GM19239 (cell line): Measurements from ENCODE around the gene SOX11.
"Not testable (repeated sequence)": the region's sequence is repeated elsewhere in the genome, so short reads cannot be mapped to it uniquely, and the experiment has no call there.

Experiments used
- DNase-seq: peaks from one replicate; pipeline ENCODE4 v3.0.0; 2011; ENCODE audit warnings: low spot score; ENCODE audit not compliant: insufficient read length
- FAIRE-seq: peaks from 2 replicates; lab custom pipeline; 2011; peaks lifted over from hg19 to GRCh38; lab: Jason Lieb, UNC

SOX11 gene

DNA sequence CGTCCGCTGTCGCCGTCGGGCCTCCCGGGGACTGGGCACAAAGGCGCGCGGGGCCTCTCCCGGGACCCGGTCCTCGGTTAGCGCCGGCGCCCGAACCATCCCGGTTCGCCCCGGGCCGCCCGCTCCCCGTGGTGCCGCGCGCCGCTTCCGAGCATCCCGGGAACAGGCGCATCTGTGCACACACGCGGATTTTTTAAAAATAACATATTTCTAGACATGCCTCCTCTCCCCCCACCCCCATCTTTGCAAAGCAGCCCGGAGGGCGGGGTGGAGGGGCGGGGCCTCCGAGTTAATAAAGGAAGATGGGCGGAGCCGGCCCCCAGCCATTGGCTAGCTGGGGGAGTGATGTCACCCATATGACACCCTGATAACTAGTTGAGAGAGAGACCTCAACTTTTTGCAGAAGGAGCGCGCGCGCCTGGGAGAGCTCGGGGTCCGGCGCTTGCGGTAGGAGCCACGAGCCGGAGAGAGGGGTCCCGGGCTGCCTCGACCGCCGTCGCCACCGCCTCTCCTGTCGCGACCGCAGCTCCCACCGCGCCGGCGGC lies at the start of gene SOX11:
Gene SOX11 (plus strand): TSS at position 400 of the 545 bp plus-strand sequence. CDS start 338 bp downstream, outside the sequence.
- DNase-seq: no peak
- no peak for FAIRE-seq

DNA sequence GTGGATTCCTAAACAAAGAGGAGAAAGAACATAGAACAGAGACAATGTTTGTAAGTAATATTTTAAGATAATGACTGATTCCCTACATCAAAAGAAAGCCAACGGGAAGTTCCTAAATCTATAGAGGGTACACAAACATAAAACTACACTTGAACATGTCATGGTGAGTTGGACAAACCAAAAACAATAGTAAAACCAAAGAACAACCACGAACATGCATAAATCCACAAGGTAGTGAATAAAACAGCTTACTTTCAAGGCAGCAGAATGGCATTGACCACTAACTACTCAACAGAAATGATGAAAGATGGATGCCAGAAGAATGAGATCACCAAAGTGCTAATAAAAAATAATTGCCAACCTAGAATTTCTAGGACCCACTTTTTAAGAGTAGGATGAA lies 39.5 kb upstream of the SOX11 start:
- FAIRE-seq, DNase-seq: not testable (repeated sequence)

DNA sequence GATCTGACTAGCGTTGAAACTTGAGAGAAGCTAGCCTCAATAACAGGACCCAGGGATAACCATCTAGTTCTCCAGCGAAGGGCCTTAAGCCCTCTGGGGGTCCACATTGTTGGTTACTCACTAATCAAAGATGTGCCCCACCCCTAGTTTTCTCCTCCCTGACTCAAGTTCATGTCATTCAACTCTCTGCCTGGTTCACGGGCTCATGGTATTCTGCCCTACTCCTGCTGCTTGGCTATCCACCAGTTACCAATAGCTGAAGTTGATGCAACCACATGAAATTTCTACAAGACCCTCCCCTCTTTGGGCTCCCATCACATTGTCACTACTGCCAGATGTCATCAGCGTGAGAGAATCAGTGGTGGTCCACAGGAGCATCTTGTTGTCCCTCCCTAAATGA lies 38.4 kb upstream of the SOX11 start:
- not testable (repeated sequence) for FAIRE-seq

DNA sequence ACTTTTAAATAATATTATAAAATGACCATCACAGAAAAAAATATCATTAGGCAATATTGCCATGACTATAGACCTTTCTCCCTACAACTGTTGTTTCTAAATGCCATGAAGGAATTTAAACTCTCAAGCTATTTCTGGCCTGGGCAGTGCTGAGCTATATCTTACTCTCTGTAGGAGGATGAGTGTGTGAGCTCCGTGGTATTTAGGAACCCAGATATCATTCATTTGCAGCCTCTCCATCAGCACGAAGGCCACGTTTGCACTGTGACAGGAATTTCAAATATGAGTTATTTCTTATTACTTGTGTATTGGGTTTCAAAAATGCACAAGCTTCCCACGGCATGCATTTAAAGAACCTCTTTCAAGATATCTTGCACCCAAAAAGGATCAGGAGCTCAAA lies 35.0 kb upstream of the SOX11 start:
- DNase-seq: no peak
- no peak for FAIRE-seq

More for the DNA sequence above, 38.4 kb upstream of the SOX11 start:
- DNase-seq: not testable (repeated sequence)

DNA sequence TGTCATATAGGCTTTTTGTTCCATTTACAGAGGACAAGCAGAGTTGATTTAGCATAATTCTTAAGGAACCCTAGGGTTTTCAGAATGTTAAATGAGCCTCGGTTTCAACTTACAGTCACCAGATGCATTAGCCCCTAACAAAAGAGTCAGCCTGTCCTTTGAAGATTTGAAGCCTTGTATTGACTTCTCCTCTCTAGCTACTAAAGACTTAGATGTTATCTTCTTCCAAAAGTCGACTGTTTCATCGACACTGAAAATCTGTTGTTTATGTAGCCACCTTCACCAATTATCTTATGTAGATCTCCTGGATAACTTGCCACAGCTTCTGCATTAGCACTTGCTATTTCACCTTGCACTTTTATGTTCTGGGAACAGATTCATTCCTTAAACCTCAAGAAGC lies 31.6 kb upstream of the SOX11 start:
- DNase-seq (no peak), FAIRE-seq (no peak)

DNA sequence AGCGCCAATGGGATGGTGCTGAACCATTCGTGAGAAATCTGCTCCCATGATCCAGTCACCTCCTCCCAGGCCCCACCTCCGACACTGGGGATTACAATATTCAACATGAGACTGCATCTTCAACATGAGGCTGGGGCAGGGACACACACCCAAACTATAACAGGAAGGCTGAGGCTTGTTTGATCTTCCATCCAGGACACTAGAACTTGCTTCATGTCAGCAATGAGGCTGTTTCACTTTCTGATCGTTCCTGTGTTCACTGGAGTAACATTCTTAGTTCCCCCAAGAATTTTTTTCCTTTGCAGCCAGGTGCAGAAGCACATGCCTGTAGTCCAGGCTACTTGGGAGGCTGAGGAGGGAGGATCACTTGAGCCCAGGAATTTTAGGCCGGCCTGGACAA lies 30.8 kb upstream of the SOX11 start:
- FAIRE-seq (no peak), DNase-seq (no peak)

DNA sequence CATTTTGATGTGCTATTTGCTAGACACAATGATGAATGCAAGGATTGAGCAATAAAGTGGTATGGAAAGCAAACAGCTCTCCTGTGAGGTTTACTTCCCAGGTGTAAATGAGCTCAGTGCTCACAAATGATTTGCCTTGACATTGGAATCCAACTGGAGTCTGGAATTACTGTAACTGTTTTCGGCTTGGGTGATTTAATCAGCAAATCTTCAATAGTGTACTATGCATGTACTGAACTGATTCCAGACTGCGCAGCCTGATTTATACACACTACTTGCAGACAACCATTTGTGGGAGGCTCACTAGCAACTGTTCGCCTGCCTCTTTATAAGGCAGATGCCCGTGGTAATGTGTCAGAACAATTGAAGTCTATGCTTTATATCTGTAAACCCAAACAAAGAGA lies 27.9 kb upstream of the SOX11 start:
- no peak for FAIRE-seq
- DNase-seq: no peak

DNA sequence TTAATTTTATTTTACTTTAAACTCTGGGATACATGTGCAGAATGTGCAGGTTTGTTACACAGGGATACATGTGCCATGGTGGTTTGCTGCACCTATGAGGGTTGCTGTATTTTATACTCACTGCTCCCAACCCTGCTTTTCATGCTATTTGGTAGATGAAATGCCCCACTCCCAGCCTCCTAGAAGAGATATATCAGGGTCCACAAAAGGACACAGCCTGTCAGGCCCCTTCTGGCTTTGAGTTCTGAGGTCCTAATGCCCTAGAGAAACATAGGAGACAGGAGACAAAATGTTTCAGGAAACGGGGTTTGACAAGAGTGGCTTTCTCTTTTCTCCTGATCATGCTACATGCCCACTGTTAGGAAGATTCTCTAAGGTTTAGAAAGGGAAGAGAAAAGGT lies 27.1 kb upstream of the SOX11 start:
- FAIRE-seq: no peak
- DNase-seq: no peak

DNA sequence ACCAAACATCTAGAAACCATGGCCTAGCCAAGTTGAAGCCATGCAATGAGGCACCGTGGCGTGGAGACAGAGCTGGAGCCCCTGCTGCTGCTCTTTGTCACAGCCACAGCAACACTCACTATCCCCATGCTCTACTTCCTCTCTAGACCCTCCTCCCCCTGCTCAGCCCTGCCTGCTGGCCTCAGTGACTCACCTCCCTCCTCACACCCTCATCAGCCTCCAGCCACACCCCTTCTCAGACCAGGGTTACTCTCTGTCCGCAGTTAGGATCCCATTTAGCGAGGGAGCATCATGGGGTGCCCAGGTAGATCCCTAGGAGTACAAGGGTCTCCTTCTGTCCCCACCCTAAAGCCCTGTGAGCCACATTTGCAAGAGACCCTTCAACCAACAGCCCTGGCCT lies 25.4 kb upstream of the SOX11 start:
- FAIRE-seq (no peak), DNase-seq (no peak)

DNA sequence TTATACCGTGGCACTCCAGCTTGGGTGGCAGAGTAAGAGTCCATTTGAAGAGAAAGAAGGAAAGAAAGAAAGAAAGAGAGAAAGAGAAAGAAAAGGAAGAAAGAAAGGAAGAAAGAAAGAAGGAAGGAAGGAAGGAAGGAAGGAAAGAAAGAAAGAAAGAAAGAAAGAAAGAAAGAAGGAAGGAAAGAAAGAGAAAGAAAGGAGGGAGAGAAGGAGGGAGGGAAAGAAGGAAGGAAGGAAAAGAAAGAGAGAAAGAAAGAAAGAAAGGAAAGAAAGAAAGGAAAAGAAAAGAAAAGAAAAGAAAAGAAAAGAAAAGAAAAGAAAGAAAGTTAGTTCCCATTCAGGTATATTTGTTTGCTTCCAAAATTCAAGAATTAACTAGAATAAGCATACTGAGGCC lies 24.5 kb upstream of the SOX11 start:
- not testable (repeated sequence) for DNase-seq, FAIRE-seq

DNA sequence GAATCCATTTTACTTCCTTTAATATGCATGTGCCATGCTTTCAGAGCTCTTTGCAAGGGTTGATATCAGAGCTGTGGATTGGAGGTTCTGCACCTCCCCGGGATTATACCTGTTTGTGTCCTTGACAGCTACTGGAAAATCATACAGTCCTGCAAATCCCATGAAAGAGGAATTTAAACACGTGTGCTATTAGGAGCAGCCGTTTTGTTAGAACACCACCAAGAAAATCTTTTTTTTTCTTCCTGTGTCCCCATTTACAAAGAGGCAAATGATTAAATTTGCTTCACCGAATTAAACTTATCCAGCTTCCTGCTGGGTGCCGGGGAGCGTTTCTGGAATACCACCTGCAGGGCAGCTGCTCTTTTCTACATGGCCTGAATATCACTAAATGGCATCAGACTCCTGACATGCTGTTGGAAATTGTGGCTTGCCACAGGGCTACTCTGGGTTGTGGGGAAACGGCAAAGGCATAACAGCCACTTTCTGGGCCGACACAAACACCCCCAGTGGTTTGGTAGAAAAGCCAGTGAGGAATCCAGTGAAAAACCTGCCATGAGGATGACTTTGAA lies 23.4 kb upstream of the SOX11 start:
- DNase-seq: no peak

DNA sequence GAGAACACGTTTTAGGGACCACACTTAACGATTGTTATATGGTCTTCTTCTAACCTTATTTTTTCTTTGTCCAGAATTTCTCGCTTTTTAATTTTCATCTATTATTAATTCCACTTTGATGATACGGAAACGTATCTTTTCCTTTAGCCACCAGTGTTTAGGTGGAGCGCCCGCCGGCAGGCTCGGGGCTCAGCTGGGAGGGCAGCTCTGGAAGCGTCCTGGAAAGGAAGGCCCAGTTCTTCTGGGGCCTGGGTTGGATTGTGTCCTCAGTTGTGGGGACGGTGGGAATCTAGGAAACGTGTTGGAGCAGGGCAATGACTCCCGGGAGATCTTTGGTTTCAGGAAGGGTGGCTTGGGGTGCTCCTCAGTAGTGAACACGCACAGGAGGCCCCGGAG lies 19.4 kb upstream of the SOX11 start:
- no peak for FAIRE-seq
- no peak for DNase-seq

More for the DNA sequence above, 23.4 kb upstream of the SOX11 start:
- no peak for FAIRE-seq

DNA sequence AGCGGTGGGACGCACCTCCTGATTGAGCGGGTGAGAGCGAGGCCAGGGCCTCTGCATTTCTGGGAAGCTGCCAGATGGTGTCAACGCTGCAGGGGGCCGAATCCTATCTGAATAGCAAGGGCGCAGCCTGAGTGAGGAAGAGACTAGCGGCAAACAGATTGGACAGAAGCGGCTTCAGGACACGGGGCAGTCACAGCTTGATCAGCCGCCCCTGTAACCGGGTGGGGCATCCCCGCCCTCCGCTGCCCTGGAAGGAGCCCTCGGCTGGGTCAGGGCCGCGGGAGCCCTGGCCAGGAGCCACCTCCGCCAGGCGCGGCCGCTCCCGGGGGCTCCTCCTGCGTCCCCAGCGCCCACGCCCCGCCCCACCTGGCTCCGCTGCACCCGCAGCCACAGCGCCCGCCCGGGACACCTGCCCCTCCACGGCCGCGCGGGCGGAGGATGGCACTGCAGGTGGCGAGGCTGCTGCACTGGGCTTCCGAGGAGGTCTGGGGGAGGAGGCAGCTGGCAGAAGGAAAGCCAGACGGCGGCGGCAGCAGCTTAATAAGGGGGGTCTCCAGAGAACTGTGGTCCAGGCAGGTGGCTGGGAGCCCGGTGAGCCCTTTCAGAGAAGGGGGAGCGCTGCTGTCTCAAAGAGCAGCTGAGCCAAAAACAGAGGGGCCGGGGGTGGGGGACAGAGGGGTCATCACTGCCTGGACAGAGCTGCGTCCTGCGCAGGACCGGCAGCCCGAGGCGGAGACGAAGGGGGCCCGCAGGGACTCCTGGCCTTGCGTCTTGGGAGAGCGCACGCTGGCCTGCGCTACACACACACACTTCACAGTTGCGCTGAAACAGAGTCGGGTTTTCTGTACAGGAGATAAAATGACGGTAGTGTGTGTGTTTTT lies 18.8 kb upstream of the SOX11 start:
- FAIRE-seq (no peak), DNase-seq (no peak)

DNA sequence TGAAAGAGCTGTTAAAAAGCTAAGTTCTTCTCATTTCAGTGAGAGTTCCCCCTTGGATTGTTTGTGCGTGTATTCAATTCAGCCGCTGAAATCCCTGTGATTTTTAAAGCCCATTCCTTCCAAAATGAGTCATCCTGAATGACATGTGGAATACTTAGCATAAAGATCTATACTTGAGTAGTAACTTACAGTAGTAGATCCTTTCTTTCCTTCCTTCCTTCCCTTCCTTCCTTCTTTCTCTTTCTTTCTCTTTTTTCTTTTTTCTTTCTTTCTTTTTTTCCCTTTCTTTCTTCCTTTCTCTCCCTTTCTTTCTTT lies 18.2 kb upstream of the SOX11 start:
- DNase-seq (no peak), FAIRE-seq (no peak)

DNA sequence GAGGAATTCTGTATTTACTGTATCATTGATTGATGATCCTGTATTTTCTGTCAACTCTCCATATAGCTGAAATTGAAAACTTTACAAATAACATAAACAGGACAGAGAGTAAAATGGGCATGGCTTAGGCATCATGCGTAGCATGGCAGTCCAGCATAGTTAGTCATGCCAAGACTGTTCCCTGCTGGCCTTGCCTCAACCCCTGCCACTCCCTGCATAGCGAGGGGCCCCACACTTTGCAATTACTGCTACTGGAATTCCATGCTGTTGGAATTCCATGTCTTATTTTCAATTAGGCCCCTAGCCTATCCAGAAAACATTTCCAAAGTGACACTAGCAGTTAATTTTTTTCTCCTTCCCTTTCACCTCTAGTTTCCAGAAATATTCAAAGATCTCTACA lies 15.1 kb upstream of the SOX11 start:
- FAIRE-seq: no peak
- DNase-seq: no peak

DNA sequence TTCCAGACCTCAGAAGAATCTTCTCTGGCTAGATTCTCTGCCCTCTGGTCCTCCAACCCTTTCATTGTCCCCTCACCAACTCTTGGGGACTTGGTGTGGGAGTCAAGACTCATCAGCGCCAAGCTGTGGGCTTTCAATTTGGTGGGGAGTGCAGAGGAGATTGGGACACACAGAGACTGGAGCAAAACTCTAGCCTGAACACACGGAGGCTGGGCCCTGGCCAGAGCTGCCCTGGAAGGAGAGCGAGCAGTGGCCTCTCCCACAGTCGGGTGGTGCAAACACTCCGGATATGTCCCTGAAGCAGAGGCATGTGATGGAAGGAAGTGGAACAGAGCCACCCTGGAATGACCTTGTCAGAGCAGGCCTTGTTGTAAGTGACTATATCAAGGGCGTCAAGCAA lies 8.7 kb upstream of the SOX11 start:
- no peak for DNase-seq
- FAIRE-seq: no peak

DNA sequence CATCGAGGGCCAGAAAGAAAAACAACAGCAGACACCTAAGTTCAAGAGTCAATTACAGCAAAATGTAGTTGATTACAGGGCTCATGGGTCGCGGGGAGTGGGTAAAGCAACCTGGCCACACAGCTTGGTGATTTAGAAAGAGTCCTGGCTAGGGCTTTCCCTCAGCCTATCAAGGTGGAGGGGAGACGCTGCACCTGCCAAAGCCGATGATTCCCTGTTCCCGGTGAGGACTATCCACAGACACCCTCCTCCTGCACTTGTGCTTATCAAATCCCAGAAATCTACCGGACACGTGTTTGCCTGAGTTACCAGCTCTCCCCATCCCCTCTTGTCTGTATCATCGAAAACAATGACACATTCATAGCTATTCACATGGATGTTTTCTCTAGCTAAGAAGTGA lies 7.0 kb upstream of the SOX11 start:
- no peak for FAIRE-seq
- DNase-seq: no peak

DNA sequence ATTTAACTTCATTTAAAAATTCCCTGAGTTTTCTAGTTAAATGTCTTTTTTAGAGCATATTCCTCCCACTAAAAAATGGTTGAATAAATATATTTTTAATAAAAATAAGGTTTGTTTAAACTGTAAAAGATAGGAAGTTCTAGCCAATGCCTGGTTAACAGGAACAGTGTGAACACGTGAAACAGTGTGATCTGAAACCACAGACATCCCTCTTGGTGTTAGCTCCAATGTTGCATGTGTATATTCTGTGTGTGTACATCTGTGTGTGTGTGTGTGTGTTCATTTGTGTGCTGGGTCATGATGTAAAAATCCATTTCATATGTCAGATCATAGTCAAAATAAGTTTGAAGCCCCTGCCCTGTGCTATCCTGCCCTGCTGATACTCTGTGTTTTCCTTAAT lies 6.1 kb upstream of the SOX11 start:
- FAIRE-seq: no peak
- no peak for DNase-seq

DNA sequence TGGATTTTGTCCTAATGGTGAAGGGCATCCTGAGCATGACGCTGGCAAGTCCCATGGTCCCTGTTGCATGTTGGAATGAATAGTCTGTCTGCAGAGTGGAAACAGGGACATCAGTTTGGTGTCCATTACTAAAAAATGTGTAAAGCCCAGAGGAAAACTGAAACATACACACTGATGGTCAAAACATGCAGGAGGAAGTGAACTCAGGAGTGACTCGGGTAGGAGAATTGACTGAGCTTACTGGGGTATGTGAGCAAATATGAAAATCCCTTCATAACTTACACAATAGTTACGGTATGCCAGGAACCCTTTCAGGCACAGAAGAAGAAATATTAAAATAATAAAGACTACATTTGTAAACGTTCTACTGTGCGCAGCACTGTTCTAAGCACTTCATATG lies 5.6 kb upstream of the SOX11 start:
- FAIRE-seq: no peak
- DNase-seq: no peak

DNA sequence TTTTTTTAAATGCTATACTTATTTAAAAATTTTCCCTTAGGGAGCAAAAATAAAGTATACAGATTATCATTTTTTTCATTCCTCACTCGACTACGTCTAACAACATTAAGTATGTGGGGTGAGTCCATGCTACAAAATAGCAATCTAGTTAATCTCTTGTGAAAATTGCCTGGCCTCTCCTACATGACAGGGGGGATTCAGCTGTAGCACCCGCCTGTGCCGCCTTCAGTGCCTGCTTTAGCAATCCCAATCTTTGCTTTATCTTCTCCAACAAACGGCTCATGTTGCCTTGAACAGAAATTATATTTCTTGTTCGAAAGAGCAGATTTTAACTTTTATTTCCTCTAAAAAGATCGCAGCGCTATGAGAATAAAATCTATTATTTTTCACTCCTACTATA lies 2.4 kb upstream of the SOX11 start:
- FAIRE-seq: no peak
- no peak for DNase-seq

DNA sequence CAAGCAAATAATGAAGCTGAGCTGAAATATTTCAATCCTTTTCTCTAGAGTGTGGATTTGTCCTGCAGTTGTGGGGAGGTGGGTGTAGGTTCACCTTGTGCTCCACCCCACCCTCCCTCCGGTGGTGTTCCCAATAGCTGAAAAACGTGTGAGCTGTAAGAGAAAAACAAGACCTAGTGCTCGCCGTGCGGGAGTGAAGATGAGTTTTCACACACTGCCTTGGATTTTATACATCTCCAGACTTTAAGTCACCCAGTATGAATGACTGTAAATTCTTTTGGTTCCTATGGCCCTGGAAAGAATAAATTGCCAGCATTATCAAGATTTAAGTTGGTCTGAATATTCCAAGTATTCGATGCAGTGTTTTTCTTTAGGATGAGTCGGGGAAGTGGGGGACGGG lies 1.9 kb upstream of the SOX11 start:
- DNase-seq: no peak
- no peak for FAIRE-seq
